CD4-positive, alpha-beta memory T cell (primary cell): ENCODE results near the gene TAGLN2. TPM values are rescaled to one million over a fixed set of nuclear protein-coding genes. Genes with fewer than 3 reads are reported as not detected.
A peak's percentile ranks its signal among the peaks of the same experiment; 100 is the strongest.

Experiments used
- CTCF ChIA-PET: fragments of 350-600 bp; sonication (Branson Sonifier 250); formaldehyde crosslinking; loops from one replicate; lab custom pipeline; 2021; ENCODE audit warnings: inconsistent platforms; ENCODE audit not compliant: partially characterized antibody; lab: Charles Lee
- POLR2A ChIA-PET: fragments of 350-600 bp; sonication (Branson Sonifier 250); formaldehyde crosslinking; loops from one replicate; lab custom pipeline; 2021; ENCODE audit not compliant: partially characterized antibody; lab: Charles Lee
- DNase-seq, 5 donors: peaks; one replicate each; pipeline versions ENCODE4 v3.0.0 to v3.0.0-alpha.2; 2020 to 2022; ENCODE audit warnings: mixed read lengths in 1 of 5
- H3K27ac ChIP-seq: one replicate; pipeline ENCODE4 v1.7.0; 2013; ENCODE audit warnings: low read depth, low read length
- H3K27me3 ChIP-seq: 2 replicates; pipeline ENCODE4 v1.7.0; 2013; ENCODE audit warnings: mild to moderate bottlenecking, low read length, moderate library complexity; ENCODE audit not compliant: insufficient read depth
- H3K36me3 ChIP-seq: 2 replicates; pipeline ENCODE4 v1.7.0; 2013; ENCODE audit warnings: mild to moderate bottlenecking, low read length, moderate library complexity; ENCODE audit not compliant: insufficient read depth
- H3K4me1 ChIP-seq: 2 replicates; pipeline ENCODE4 v1.7.0; 2013; ENCODE audit warnings: mild to moderate bottlenecking, low read length, moderate library complexity; ENCODE audit not compliant: insufficient read depth
- H3K4me3 ChIP-seq, 2 donors: one replicate each; pipeline ENCODE4 v1.7.0; 2013; ENCODE audit warnings: low read length in 2 of 2, mild to moderate bottlenecking in 1 of 2
- H3K9me3 ChIP-seq, 2 donors: one replicate each; pipeline ENCODE4 v1.7.0; 2013; ENCODE audit warnings: low read length in 2 of 2, control low read depth in 1 of 2; ENCODE audit not compliant: control insufficient read depth in 1 of 2
- H3K27ac Mint-ChIP-seq, 7 donors: one replicate each; pipeline ENCODE4 v1.8.0; 2020 to 2021; ENCODE audit warnings: mixed read lengths in 7 of 7, mild to moderate bottlenecking in 6 of 7, inconsistent platforms in 3 of 7, moderate library complexity in 3 of 7
- H3K27me3 Mint-ChIP-seq, 2 donors: one replicate each; pipeline ENCODE4 v1.8.0; 2020 to 2021; ENCODE audit warnings: mixed read lengths in 2 of 2
- H3K36me3 Mint-ChIP-seq, 2 donors: one replicate each; pipeline ENCODE4 v1.8.0; 2020 to 2021; ENCODE audit warnings: mixed read lengths in 2 of 2, inconsistent platforms in 1 of 2, mild to moderate bottlenecking in 1 of 2
- H3K4me1 Mint-ChIP-seq, 4 donors: one replicate each; pipeline ENCODE4 v1.8.0; 2020 to 2021; ENCODE audit warnings: mixed read lengths in 4 of 4, mild to moderate bottlenecking in 1 of 4
- H3K4me3 Mint-ChIP-seq, 8 donors: one replicate each; pipeline ENCODE4 v1.8.0; 2020 to 2021; ENCODE audit warnings: mixed read lengths in 8 of 8, mild to moderate bottlenecking in 7 of 8, moderate library complexity in 6 of 8, inconsistent platforms in 3 of 8
- H3K9me3 Mint-ChIP-seq, 8 donors: one replicate each; pipeline ENCODE4 v1.8.0; 2020 to 2021; ENCODE audit warnings: mixed read lengths in 8 of 8, mild to moderate bottlenecking in 5 of 8, inconsistent platforms in 3 of 8, moderate library complexity in 1 of 8
- intact Hi-C: fragments of 100-400 bp; cut with micrococcal nuclease; formaldehyde crosslinking; loops from one replicate; pipeline ENCODE4 v1.15.1; 2023
- polyA plus RNA-seq, 2 donors: library from polyadenylated mRNA; unstranded; fragments of 300-500 nt; fragmentation: Illumina TruSeq; gene quantifications; one replicate each; pipeline ENCODE4 v1.2.3, GENCODE V29; 2021
- total RNA-seq, 2 experiments: library from RNA; stranded (reverse); gene quantifications; one replicate each; pipeline ENCODE4 v1.2.3, GENCODE V29; 2021

TAGLN2 gene
- total and polyA plus RNA-seq, 4 experiments from 2014 or later, result 196 to 1,289 (median 611) TPM

GRCh38 chr1:159882527-159882862 lies 42.8 kb downstream of the TAGLN2 start:
- no peak for DNase-seq
- Mint-ChIP-seq H3K36me3 (no peaks in the 10 kb centered on the region), H3K27ac (no peak overlapping the region), H3K9me3 (no peaks in the 10 kb centered on the region), H3K4me1 (no peaks in the 10 kb centered on the region), H3K4me3 (no peak overlapping the region), H3K27me3 (no peaks in the 10 kb centered on the region)
- Histone ChIP-seq H3K27ac (no peak overlapping the region), H3K4me1 (peaks cover 16% of the 10 kb centered on the region), H3K27me3 (no peaks in the 10 kb centered on the region), H3K36me3 (no peaks in the 10 kb centered on the region), H3K4me3 (no peak overlapping the region), H3K9me3 (no peaks in the 10 kb centered on the region)
- intact Hi-C loops, result no loop called here
- CTCF ChIA-PET, result interaction anchor here (1.1 kb wide), 2 partner anchors 8 to 126 kb away, joined by 3 to 6 read pairs; no protein-coding TSS in a partner anchor
- POLR2A ChIA-PET, result no interaction called here

GRCh38 chr1:159881622-159882526 lies 43.4 kb downstream of the TAGLN2 start:
- H3K9me3 Mint-ChIP-seq, result no peaks in the 10 kb centered on the region
- POLR2A ChIA-PET, result no interaction called here
- Histone ChIP-seq H3K4me3 (no peak overlapping the region), H3K27me3 (no peaks in the 10 kb centered on the region), H3K4me1 (peaks cover 16% of the 10 kb centered on the region), H3K27ac (no peak overlapping the region), H3K9me3 (no peaks in the 10 kb centered on the region), H3K36me3 (no peaks in the 10 kb centered on the region)
- intact Hi-C loops, result no loop called here
- no peak overlapping the region for H3K27ac Mint-ChIP-seq
- peak; percentile 35 to 60 (median 38) for DNase-seq
- H3K4me1 Mint-ChIP-seq, result no peaks in the 10 kb centered on the region
- no peaks in the 10 kb centered on the region for H3K27me3 Mint-ChIP-seq
- no peaks in the 10 kb centered on the region for H3K36me3 Mint-ChIP-seq
- CTCF ChIA-PET, result interaction anchor here (1.1 to 4.7 kb wide), 3 partner anchors 9 to 126 kb away, joined by 3 to 20 read pairs (median 6); no protein-coding TSS in a partner anchor
- no peak overlapping the region for H3K4me3 Mint-ChIP-seq

GRCh38 chr1:159880430-159880829 lies 44.9 kb downstream of the TAGLN2 start:
- ChIA-PET CTCF (interaction anchor here (2.7 to 4.7 kb wide), 2 partner anchors 82 to 127 kb away, joined by 6 to 20 read pairs; no protein-coding TSS in a partner anchor), POLR2A (no interaction called here)
- no peak overlapping the region for H3K27ac ChIP-seq
- no peaks in the 10 kb centered on the region for H3K9me3 Mint-ChIP-seq
- H3K27me3 ChIP-seq, result no peaks in the 10 kb centered on the region
- H3K27ac Mint-ChIP-seq, result no peak overlapping the region
- intact Hi-C loops, result no loop called here
- no peaks in the 10 kb centered on the region for H3K27me3 Mint-ChIP-seq
- no peak overlapping the region for H3K4me3 ChIP-seq
- no peaks in the 10 kb centered on the region for H3K36me3 Mint-ChIP-seq
- no peaks in the 10 kb centered on the region for H3K36me3 ChIP-seq
- no peak for DNase-seq
- no peak overlapping the region for H3K4me3 Mint-ChIP-seq
- peaks cover 16% of the 10 kb centered on the region for H3K4me1 ChIP-seq
- no peaks in the 10 kb centered on the region for H3K9me3 ChIP-seq
- no peaks in the 10 kb centered on the region for H3K4me1 Mint-ChIP-seq

- Histone ChIP-seq H3K4me1 (peaks cover 16% of the 10 kb centered on the region), H3K27me3 (no peaks in the 10 kb centered on the region), H3K9me3 (no peaks in the 10 kb centered on the region), H3K4me3 (no peak overlapping the region), H3K36me3 (no peaks in the 10 kb centered on the region), H3K27ac (no peak overlapping the region)
- ChIA-PET CTCF (interaction anchor here (0.6 to 4.7 kb wide), 3 partner anchors 81 to 128 kb away, joined by 3 to 20 read pairs (median 6); no protein-coding TSS in a partner anchor), POLR2A (no interaction called here)
- DNase-seq, result no peak
- Mint-ChIP-seq H3K27me3 (no peaks in the 10 kb centered on the region), H3K27ac (no peak overlapping the region), H3K9me3 (no peaks in the 10 kb centered on the region), H3K4me3 (no peak overlapping the region), H3K36me3 (no peaks in the 10 kb centered on the region), H3K4me1 (no peaks in the 10 kb centered on the region)
- intact Hi-C loops, result no loop called here
These were observed 45.3 kb downstream of the TAGLN2 start for GRCh38 chr1:159879977-159880376.

- ChIA-PET POLR2A (no interaction called here), CTCF (interaction anchor here (0.6 to 4.7 kb wide), 5 partner anchors 14 to 128 kb away, joined by 3 to 20 read pairs (median 3); no protein-coding TSS in a partner anchor)
- Mint-ChIP-seq H3K27ac (no peak overlapping the region), H3K4me3 (no peak overlapping the region), H3K36me3 (no peaks in the 10 kb centered on the region), H3K9me3 (no peaks in the 10 kb centered on the region), H3K4me1 (no peaks in the 10 kb centered on the region), H3K27me3 (no peaks in the 10 kb centered on the region)
- peaks cover 16% of the 10 kb centered on the region for H3K4me1 ChIP-seq
- H3K27me3 ChIP-seq, result no peaks in the 10 kb centered on the region
- H3K36me3 ChIP-seq, result no peaks in the 10 kb centered on the region
- no peak overlapping the region for H3K4me3 ChIP-seq
- no peaks in the 10 kb centered on the region for H3K9me3 ChIP-seq
- DNase-seq, result no peak
- no peak overlapping the region for H3K27ac ChIP-seq
- intact Hi-C loops, result no loop called here
These were observed 46.2 kb downstream of the TAGLN2 start for GRCh38 chr1:159879136-159879535.

GRCh38 chr1:159877695-159878444 lies 47.4 kb downstream of the TAGLN2 start:
- Histone ChIP-seq H3K4me3 (no peak overlapping the region), H3K4me1 (peaks cover 16% of the 10 kb centered on the region), H3K27me3 (no peaks in the 10 kb centered on the region), H3K27ac (no peak overlapping the region), H3K9me3 (no peaks in the 10 kb centered on the region), H3K36me3 (no peaks in the 10 kb centered on the region)
- ChIA-PET POLR2A (no interaction called here), CTCF (interaction anchor here (1.5 to 4.7 kb wide), 2 partner anchors 15 to 79 kb away, joined by 3 to 20 read pairs; no protein-coding TSS in a partner anchor)
- no peak for DNase-seq
- Mint-ChIP-seq H3K9me3 (no peaks in the 10 kb centered on the region), H3K4me3 (no peak overlapping the region), H3K27ac (no peak overlapping the region), H3K36me3 (no peaks in the 10 kb centered on the region), H3K4me1 (no peaks in the 10 kb centered on the region), H3K27me3 (no peaks in the 10 kb centered on the region)
- intact Hi-C loops, result no loop called here
